Esophagus squamous epithelium (tissue), 5 donors: ENCODE data around the gene MCTP2. TPM values are rescaled to one million over a fixed set of nuclear protein-coding genes. Genes with fewer than 3 reads are reported as not detected.

Source experiments
- DNase-seq: peaks from one replicate; lab custom pipeline; 2025; lab: John Stamatoyannopoulos, UW
- H3K27ac ChIP-seq, 4 donors: fragments of 200-600 bp; sonication (generic); one replicate each; pipeline ENCODE4 v1.5.1; 2016 to 2019; ENCODE audit warnings: mild to moderate bottlenecking in 1 of 4
- H3K27me3 ChIP-seq, 4 donors: fragments of 200-600 bp; sonication (generic); 1 replicate in 3 of 4; 2 replicates in 1 of 4; pipeline versions ENCODE4 v1.5.1 to v1.6.0; 2017 to 2021; ENCODE audit warnings: antibody characterized with exemption in 1 of 4
- H3K36me3 ChIP-seq, 3 donors: fragments of 200-600 bp; sonication (generic); one replicate each; pipeline ENCODE4 v1.5.1; 2016 to 2019
- H3K4me1 ChIP-seq, 3 donors: fragments of 200-600 bp; sonication (generic); one replicate each; pipeline ENCODE4 v1.5.1; 2017 to 2019
- H3K4me3 ChIP-seq, 4 donors: fragments of 200-600 bp; sonication (generic); 1 replicate in 3 of 4; 2 replicates in 1 of 4; pipeline ENCODE4 v1.5.1; 2016 to 2019; ENCODE audit warnings: mild to moderate bottlenecking in 2 of 4, moderate library complexity in 1 of 4
- H3K9me3 ChIP-seq, 3 donors: fragments of 200-600 bp; sonication (generic); one replicate each; pipeline ENCODE4 v1.5.1; 2016 to 2019
- POLR2A ChIP-seq, 4 donors: fragments of 450-650 bp; IDR thresholded peaks; one replicate each; pipeline ENCODE4 v1.6.1; 2017; ENCODE audit warnings: antibody characterized with exemption in 4 of 4, mild to moderate bottlenecking in 4 of 4, moderate library complexity in 3 of 4
- WGBS, 2 donors: methylation state at CpG; one replicate each; pipeline ENCODE4 v1.1.5; 2018; 5-methylcytosine and 5-hydroxymethylcytosine counted together
- intact Hi-C: fragments of 100-400 bp; cut with DNase I; formaldehyde crosslinking; loops from one replicate; pipeline ENCODE4 v1.15.0; 2022
- total RNA-seq, 4 donors: library from RNA; depleted of rRNA; stranded (reverse); fragments of >200 nt; gene quantifications; one replicate each; pipeline ENCODE4 v1.1.0, GENCODE V29; 2016
- TF ChIP-seq, protein P1 (sequence below), 6 experiments: fragments of 450-650 bp in 4 of 6; fragments of 200-600 bp in 2 of 6; sonication (generic) in 2 of 6; IDR thresholded peaks; one replicate each; pipeline ENCODE4 v1.5.1; 2016 to 2019; ENCODE audit warnings: antibody characterized with exemption in 6 of 6, mild to moderate bottlenecking in 4 of 6, moderate library complexity in 4 of 6
- donor health status: DM: yes; HTN: yes; CAD: no.

Gene MCTP2
- total RNA-seq, 4 donors from 2014 or later, result 11.2 to 29.9 (median 15.6) TPM

- Histone ChIP-seq H3K27me3 (no peaks in the 10 kb centered on the region), H3K4me3 (no peak overlapping the region), H3K27ac (no peak overlapping the region), H3K4me1 (peaks cover 0 to 17% (median 0%) of the 10 kb centered on the region in 3 donors), H3K36me3 (no peaks in the 10 kb centered on the region), H3K9me3 (no peaks in the 10 kb centered on the region)
- TF ChIP-seq, protein P1, sequence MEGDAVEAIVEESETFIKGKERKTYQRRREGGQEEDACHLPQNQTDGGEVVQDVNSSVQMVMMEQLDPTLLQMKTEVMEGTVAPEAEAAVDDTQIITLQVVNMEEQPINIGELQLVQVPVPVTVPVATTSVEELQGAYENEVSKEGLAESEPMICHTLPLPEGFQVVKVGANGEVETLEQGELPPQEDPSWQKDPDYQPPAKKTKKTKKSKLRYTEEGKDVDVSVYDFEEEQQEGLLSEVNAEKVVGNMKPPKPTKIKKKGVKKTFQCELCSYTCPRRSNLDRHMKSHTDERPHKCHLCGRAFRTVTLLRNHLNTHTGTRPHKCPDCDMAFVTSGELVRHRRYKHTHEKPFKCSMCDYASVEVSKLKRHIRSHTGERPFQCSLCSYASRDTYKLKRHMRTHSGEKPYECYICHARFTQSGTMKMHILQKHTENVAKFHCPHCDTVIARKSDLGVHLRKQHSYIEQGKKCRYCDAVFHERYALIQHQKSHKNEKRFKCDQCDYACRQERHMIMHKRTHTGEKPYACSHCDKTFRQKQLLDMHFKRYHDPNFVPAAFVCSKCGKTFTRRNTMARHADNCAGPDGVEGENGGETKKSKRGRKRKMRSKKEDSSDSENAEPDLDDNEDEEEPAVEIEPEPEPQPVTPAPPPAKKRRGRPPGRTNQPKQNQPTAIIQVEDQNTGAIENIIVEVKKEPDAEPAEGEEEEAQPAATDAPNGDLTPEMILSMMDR (IDR thresholded peaks at IDR 0.05), result no peak
- no peak for TF ChIP-seq POLR2A (IDR thresholded peaks at IDR 0.05)
- intact Hi-C loops, result no loop called here
- no peak for DNase-seq
- WGBS, 2 donors, result 34 to 39% methylated on average over 3 of the region's 3 CpGs
Measured at GRCh38 chr15:94193906-94194305, 37.5 kb upstream of the MCTP2 start.

GRCh38 chr15:94196531-94196930 lies 34.8 kb upstream of the MCTP2 start:
- intact Hi-C loops, result no loop called here
- no peak for DNase-seq
- Histone ChIP-seq H3K4me3 (no peak overlapping the region), H3K27me3 (no peaks in the 10 kb centered on the region), H3K27ac (no peak overlapping the region), H3K9me3 (no peaks in the 10 kb centered on the region), H3K4me1 (peaks cover 0 to 26% (median 0%) of the 10 kb centered on the region in 3 donors), H3K36me3 (no peaks in the 10 kb centered on the region)
- 75 to 83% methylated on average over 4 of the region's 4 CpGs for WGBS, 2 donors
- TF ChIP-seq, protein P1 (IDR thresholded peaks at IDR 0.05), result no peak
- no peak for TF ChIP-seq POLR2A (IDR thresholded peaks at IDR 0.05)

GRCh38 chr15:94198633-94199032 lies 32.7 kb upstream of the MCTP2 start:
- no peaks in the 10 kb centered on the region for H3K36me3 ChIP-seq
- H3K9me3 ChIP-seq, result no peaks in the 10 kb centered on the region
- no peak for TF ChIP-seq POLR2A (IDR thresholded peaks at IDR 0.05)
- TF ChIP-seq, protein P1 (IDR thresholded peaks at IDR 0.05), result no peak
- H3K27me3 ChIP-seq, result no peaks in the 10 kb centered on the region
- intact Hi-C loops, result no loop called here
- DNase-seq, result no peak
- peak overlapping the region in 1 of 4 donors; percentile 55 for H3K27ac ChIP-seq
- 39 to 50% methylated on average over 2 of the region's 2 CpGs for WGBS, 2 donors
- peaks cover 0 to 25% (median 0%) of the 10 kb centered on the region in 3 donors for H3K4me1 ChIP-seq
- H3K4me3 ChIP-seq, result no peak overlapping the region

- H3K36me3 ChIP-seq, result no peaks in the 10 kb centered on the region
- H3K27ac ChIP-seq, result no peak overlapping the region
- H3K27me3 ChIP-seq, result no peaks in the 10 kb centered on the region
- 75 to 80% methylated on average over 3 of the region's 3 CpGs for WGBS, 2 donors
- intact Hi-C loops, result no loop called here
- DNase-seq, result no peak
- H3K9me3 ChIP-seq, result no peaks in the 10 kb centered on the region
- H3K4me3 ChIP-seq, result no peak overlapping the region
- peaks cover 0 to 20% (median 0%) of the 10 kb centered on the region in 3 donors for H3K4me1 ChIP-seq
- TF ChIP-seq, protein P1 (IDR thresholded peaks at IDR 0.05), result no peak
- TF ChIP-seq POLR2A (IDR thresholded peaks at IDR 0.05), result no peak
Measured at GRCh38 chr15:94199725-94200124, 31.6 kb upstream of the MCTP2 start.

DNA sequence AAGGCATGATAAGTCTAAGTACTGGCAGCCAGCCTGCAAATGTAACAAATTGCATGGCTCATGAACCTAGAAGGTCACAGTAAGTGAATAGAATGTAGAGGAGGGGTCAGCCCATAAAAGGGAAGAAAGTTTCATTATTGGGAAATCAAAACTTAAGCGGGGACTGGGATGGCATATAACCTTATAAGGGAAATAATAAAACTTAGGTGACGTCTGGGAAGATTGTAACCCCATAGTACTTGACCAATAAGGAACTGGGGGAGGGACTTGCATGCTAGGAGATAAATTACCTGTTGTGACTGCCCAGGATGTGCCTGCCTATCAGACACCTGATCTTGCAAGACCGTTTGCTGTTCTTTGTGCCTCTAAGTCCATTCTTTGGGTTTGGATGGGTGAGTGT lies 28.1 kb upstream of the MCTP2 start:
- H3K36me3 ChIP-seq, result no peaks in the 10 kb centered on the region
- intact Hi-C loops, result no loop called here
- H3K4me1 ChIP-seq, result peaks cover 0 to 18% (median 0%) of the 10 kb centered on the region in 3 donors
- DNase-seq, result no peak
- no peak overlapping the region for H3K4me3 ChIP-seq
- TF ChIP-seq, protein P1 (IDR thresholded peaks at IDR 0.05), result no peak
- no peak for TF ChIP-seq POLR2A (IDR thresholded peaks at IDR 0.05)
- WGBS, 2 donors, result 71 to 83% methylated on average over 3 of the region's 3 CpGs
- no peak overlapping the region for H3K27ac ChIP-seq
- no peaks in the 10 kb centered on the region for H3K27me3 ChIP-seq
- H3K9me3 ChIP-seq, result no peaks in the 10 kb centered on the region
